Thoracic aorta (tissue), 2 donors: Measurements from ENCODE around the gene SSTR4. TPM values are rescaled to one million over a fixed set of nuclear protein-coding genes. Genes with fewer than 3 reads are reported as not detected.

ENCODE experiments used
- ATAC-seq: fragments of 150-250 bp; one replicate; pipeline ENCODE4 v1.8.0; 2017; ENCODE audit warnings: low read depth; ENCODE audit not compliant: insufficient number of reproducible peaks, low FRiP score
- DNase-seq: peaks from one replicate; pipeline ENCODE4 v3.0.0-alpha.2; 2020; ENCODE audit warnings: low spot score
- H3K27ac ChIP-seq, 2 donors: fragments of 200-600 bp; sonication (generic); 1 replicate in 1 of 2; 2 replicates in 1 of 2; pipeline ENCODE4 v1.5.1; 2016; ENCODE audit warnings: mild to moderate bottlenecking in 2 of 2, moderate library complexity in 2 of 2
- H3K27me3 ChIP-seq: fragments of 200-600 bp; sonication (generic); replicated peaks from 2 replicates; pipeline ENCODE4 v1.6.0; 2016; ENCODE audit warnings: mild to moderate bottlenecking; ENCODE audit not compliant: insufficient read depth
- H3K36me3 ChIP-seq: fragments of 200-600 bp; sonication (generic); one replicate; pipeline ENCODE4 v1.5.1; 2016
- H3K4me1 ChIP-seq, 2 donors: fragments of 200-600 bp; sonication (generic); 1 replicate in 1 of 2; 2 replicates in 1 of 2; pipeline versions ENCODE4 v1.5.1 to v1.6.0; 2016; ENCODE audit warnings: low read depth in 2 of 2, mild to moderate bottlenecking in 1 of 2; ENCODE audit not compliant: control insufficient read depth in 1 of 2
- H3K4me3 ChIP-seq: fragments of 200-600 bp; sonication (generic); 2 replicates; pipeline ENCODE4 v1.5.1; 2016; ENCODE audit warnings: mild to moderate bottlenecking
- H3K9me3 ChIP-seq: fragments of 200-600 bp; sonication (generic); 2 replicates; pipeline ENCODE4 v1.5.1; 2016
- CTCF ChIP-seq: fragments of 200-600 bp; sonication (generic); IDR thresholded peaks from one replicate; pipeline ENCODE4 v1.5.1; 2019; ENCODE audit warnings: antibody characterized with exemption
- total RNA-seq, 2 donors: library from RNA; depleted of rRNA; stranded (reverse); fragments of >200 nt; gene quantifications; one replicate each; pipeline versions ENCODE4 v1.1.0 to v1.2.3, GENCODE V29; 2016

The SSTR4 gene
- total RNA-seq, 2 donors from 2014 or later: not detected

GRCh38 chr20:23082846-23083552 lies 47.9 kb downstream of the SSTR4 start:
- H3K4me3 ChIP-seq: peak overlapping the region; percentile 61
- no peak for ATAC-seq
- H3K36me3 ChIP-seq: no peaks in the 10 kb centered on the region
- no peak for TF ChIP-seq CTCF
- H3K27ac ChIP-seq: peak overlapping the region; percentile 18 to 97
- H3K27me3 ChIP-seq: no peaks in the 10 kb centered on the region
- H3K9me3 ChIP-seq: no peaks in the 10 kb centered on the region
- no peak for DNase-seq
- H3K4me1 ChIP-seq: peaks cover 13 to 78% of the 10 kb centered on the region in 2 donors

DNA sequence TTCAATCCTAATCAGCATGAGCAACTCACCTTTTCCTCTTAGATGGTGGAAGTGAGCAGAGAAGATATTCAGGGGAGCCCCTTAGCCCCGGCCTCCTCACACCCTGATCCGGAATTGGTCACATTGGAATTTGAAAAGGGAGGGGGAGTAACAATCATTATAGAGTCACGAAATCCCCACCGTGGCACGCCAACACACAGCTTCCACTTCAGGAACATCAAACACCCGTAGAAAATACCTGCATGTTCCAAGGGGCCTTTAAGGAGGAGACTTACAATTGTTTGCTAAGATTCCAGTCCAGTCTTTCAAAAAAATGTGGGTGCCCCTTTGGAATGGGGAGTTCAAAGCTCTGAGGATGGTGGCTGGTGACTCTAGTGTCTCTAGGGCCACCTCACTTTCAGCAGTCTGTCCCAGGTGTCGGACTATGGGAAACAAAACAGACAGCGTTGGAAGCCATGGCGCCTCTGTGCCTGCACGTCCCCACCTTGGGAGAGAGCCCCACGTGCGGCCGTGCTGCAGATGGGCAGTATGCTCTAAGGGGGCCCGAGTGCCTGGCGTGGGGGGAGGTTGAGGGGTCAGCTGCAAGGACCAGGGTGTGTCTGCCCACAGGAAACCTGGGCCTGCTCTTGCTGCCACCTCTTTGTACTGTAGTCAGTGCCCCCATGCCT lies 48.6 kb downstream of the SSTR4 start:
- Histone ChIP-seq H3K9me3 (no peaks in the 10 kb centered on the region), H3K4me1 (peaks cover 13 to 78% of the 10 kb centered on the region in 2 donors), H3K27ac (peak overlapping the region; percentile 18 to 97), H3K27me3 (no peaks in the 10 kb centered on the region), H3K36me3 (no peaks in the 10 kb centered on the region), H3K4me3 (peak overlapping the region; percentile 61)
- no peak for ATAC-seq
- DNase-seq: no peak
- TF ChIP-seq CTCF: no peak

DNA sequence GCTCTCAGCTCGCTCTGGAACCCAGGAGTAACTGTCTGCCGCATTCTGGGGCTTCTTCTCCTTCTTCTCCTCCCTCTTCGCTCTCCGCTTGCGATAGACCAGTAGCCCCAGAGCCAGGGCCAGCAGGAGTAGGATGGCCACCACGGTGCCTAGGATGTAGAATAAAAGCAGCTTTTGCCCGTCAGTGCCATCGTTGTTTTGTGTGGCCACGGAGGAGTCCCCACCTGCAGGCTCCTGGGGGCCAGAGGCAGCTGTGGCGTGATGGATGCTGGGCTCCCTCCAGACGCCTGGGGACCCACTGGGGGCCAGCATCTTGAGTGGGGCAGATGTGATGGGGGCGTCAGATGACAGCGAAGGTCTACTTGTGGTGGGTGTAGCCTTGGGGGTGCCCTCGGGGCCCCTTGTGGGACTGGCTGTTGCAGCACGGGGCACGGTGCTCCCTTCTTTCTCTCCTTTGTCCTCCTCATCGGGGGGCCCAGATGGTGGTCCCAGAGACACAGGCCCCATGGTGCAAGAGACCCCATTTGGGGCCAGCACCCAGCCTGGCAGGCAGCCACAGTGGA lies 49.3 kb downstream of the SSTR4 start:
- ATAC-seq (no peak), DNase-seq (no peak)
- H3K9me3 ChIP-seq: no peaks in the 10 kb centered on the region
- H3K27me3 ChIP-seq: no peaks in the 10 kb centered on the region
- peak overlapping the region; percentile 97 for H3K27ac ChIP-seq
- H3K4me1 ChIP-seq: peaks cover 10 to 72% of the 10 kb centered on the region in 2 donors
- no peak for TF ChIP-seq CTCF
- H3K36me3 ChIP-seq: no peaks in the 10 kb centered on the region
- H3K4me3 ChIP-seq: peak overlapping the region; percentile 61

GRCh38 chr20:23084845-23085365 lies 49.8 kb downstream of the SSTR4 start:
- H3K27me3 ChIP-seq: no peaks in the 10 kb centered on the region
- DNase-seq (no peak), ATAC-seq (no peak)
- no peak for TF ChIP-seq CTCF
- no peaks in the 10 kb centered on the region for H3K36me3 ChIP-seq
- peaks cover 5 to 66% of the 10 kb centered on the region in 2 donors for H3K4me1 ChIP-seq
- peak overlapping the region; percentile 61 for H3K4me3 ChIP-seq
- H3K9me3 ChIP-seq: no peaks in the 10 kb centered on the region
- H3K27ac ChIP-seq: peak overlapping the region; percentile 97

- no peak for TF ChIP-seq CTCF
- Histone ChIP-seq H3K27me3 (no peaks in the 10 kb centered on the region), H3K4me3 (peak overlapping the region; percentile 61), H3K36me3 (no peaks in the 10 kb centered on the region), H3K27ac (peak overlapping the region; percentile 97), H3K4me1 (peaks cover 5 to 65% of the 10 kb centered on the region in 2 donors), H3K9me3 (no peaks in the 10 kb centered on the region)
- ATAC-seq (no peak), DNase-seq (no peak)
These were observed 50.4 kb downstream of the SSTR4 start for GRCh38 chr20:23085436-23086055.
